ENCODE results near the gene HSD17B1. TPM values are rescaled to one million over a fixed set of nuclear protein-coding genes. Genes with fewer than 3 reads are reported as not detected.
"Not testable (repeated sequence)": the region's sequence is repeated elsewhere in the genome, so short reads cannot be mapped to it uniquely, and the experiment has no call there.

Gene HSD17B1
- total RNA-seq, 2 experiments from 2014 or later, result 0.70 to 1.1 TPM

- ATAC-seq (no peak), DNase-seq (peak; percentile 60)
- CTCF ChIA-PET, result interaction anchor here (0.6 to 2.4 kb wide), 8 partner anchors 9 to 825 kb away, joined by 3 to 10 read pairs (median 6); partner anchors contain the start of genes BECN1 and PSMC3IP
- Mint-ChIP-seq H3K36me3 (no peaks in the 10 kb centered on the region), H3K4me3 (peak overlapping the region; percentile 74), H3K4me1 (peaks cover 41% of the 10 kb centered on the region), H3K27ac (peak overlapping the region; percentile 56), H3K9me3 (ENCODE audit: low read depth) (no peaks in the 10 kb centered on the region), H3K27me3 (peaks cover 15% of the 10 kb centered on the region)
Observed at GRCh38 chr17:42531455-42532354, 21.0 kb upstream of the HSD17B1 start.

- no peak for ATAC-seq
- CTCF ChIA-PET, result interaction anchor here (0.9 to 3.5 kb wide), 12 partner anchors 8 to 354 kb away, joined by 3 to 24 read pairs (median 5); partner anchors contain the start of genes KCNH4 and PSMC3IP
- Mint-ChIP-seq H3K27me3 (peaks cover 15% of the 10 kb centered on the region), H3K27ac (peak overlapping the region; percentile 73), H3K4me3 (peak overlapping the region; percentile 77), H3K9me3 (ENCODE audit: low read depth) (no peaks in the 10 kb centered on the region), H3K36me3 (peaks cover 7% of the 10 kb centered on the region), H3K4me1 (peaks cover 46% of the 10 kb centered on the region)
- no peak for DNase-seq
Observed at GRCh38 chr17:42535155-42536047, 17.3 kb upstream of the HSD17B1 start.

GRCh38 chr17:42536048-42536371 is 16.7 kb upstream of the HSD17B1 start, which contains the start of gene NAGLU:
NAGLU (plus strand) TSS chr17:42536241; CDS start chr17:42536273, 32 bp downstream.
- Mint-ChIP-seq H3K36me3 (peaks cover 10% of the 10 kb centered on the region), H3K4me1 (peaks cover 47% of the 10 kb centered on the region), H3K4me3 (peak within 1 kb of the TSS; percentile 84), H3K9me3 (ENCODE audit: low read depth) (no peaks in the 10 kb centered on the region), H3K27ac (peak within 1 kb of the TSS; percentile 84), H3K27me3 (peaks cover 15% of the 10 kb centered on the region)
- ATAC-seq (peak; percentile 95), DNase-seq (peak; percentile 93)
- CTCF ChIA-PET, result interaction anchor here (0.9 to 3.5 kb wide), 12 partner anchors 9 to 355 kb away, joined by 3 to 24 read pairs (median 5); partner anchors contain the start of genes KCNH4 and PSMC3IP

GRCh38 chr17:42536372-42537155 is 16.2 kb upstream of the HSD17B1 start:
- CTCF ChIA-PET, result interaction anchor here (1.0 to 3.5 kb wide), 12 partner anchors 10 to 219 kb away, joined by 3 to 24 read pairs (median 5); partner anchors contain the start of gene PSMC3IP
- peaks cover 47% of the 10 kb centered on the region for H3K4me1 Mint-ChIP-seq
- peaks cover 11% of the 10 kb centered on the region for H3K36me3 Mint-ChIP-seq

GRCh38 chr17:42537156-42537805 is 15.4 kb upstream of the HSD17B1 start:
- ATAC-seq, result no peak
- Mint-ChIP-seq H3K27ac (peak overlapping the region; percentile 84), H3K9me3 (ENCODE audit: low read depth) (no peaks in the 10 kb centered on the region), H3K27me3 (peaks cover 12% of the 10 kb centered on the region), H3K4me1 (peaks cover 43% of the 10 kb centered on the region), H3K4me3 (peak overlapping the region; percentile 84), H3K36me3 (peaks cover 11% of the 10 kb centered on the region)
- CTCF ChIA-PET, result interaction anchor here (1.2 to 3.5 kb wide), 7 partner anchors 10 to 41 kb away, joined by 3 to 24 read pairs (median 9); partner anchors contain the start of gene PSMC3IP
- DNase-seq, result no peak

More at GRCh38 chr17:42536372-42537155, 16.2 kb upstream of the HSD17B1 start:
- ATAC-seq (peak; percentile 76), DNase-seq (peak; percentile 88)
- peak overlapping the region; percentile 84 for H3K4me3 Mint-ChIP-seq
- peaks cover 15% of the 10 kb centered on the region for H3K27me3 Mint-ChIP-seq
- peak overlapping the region; percentile 84 for H3K27ac Mint-ChIP-seq
- H3K9me3 Mint-ChIP-seq (ENCODE audit: low read depth), result no peaks in the 10 kb centered on the region

GRCh38 chr17:42537826-42538451 is 14.8 kb upstream of the HSD17B1 start:
- no peaks in the 10 kb centered on the region for H3K9me3 Mint-ChIP-seq (ENCODE audit: low read depth)
- H3K27ac Mint-ChIP-seq, result no peak overlapping the region
- DNase-seq (no peak), ATAC-seq (no peak)
- CTCF ChIA-PET, result interaction anchor here (1.2 to 3.5 kb wide), 3 partner anchors 11 to 39 kb away, joined by 3 to 24 read pairs (median 3); no protein-coding TSS in a partner anchor
- H3K4me1 Mint-ChIP-seq, result peaks cover 43% of the 10 kb centered on the region
- H3K27me3 Mint-ChIP-seq, result peaks cover 10% of the 10 kb centered on the region
- peak overlapping the region; percentile 23 for H3K4me3 Mint-ChIP-seq
- peaks cover 11% of the 10 kb centered on the region for H3K36me3 Mint-ChIP-seq

GRCh38 chr17:42538482-42538881 is 14.2 kb upstream of the HSD17B1 start:
- Mint-ChIP-seq H3K4me1 (peaks cover 41% of the 10 kb centered on the region), H3K9me3 (ENCODE audit: low read depth) (no peaks in the 10 kb centered on the region), H3K36me3 (peaks cover 11% of the 10 kb centered on the region), H3K27me3 (peaks cover 5% of the 10 kb centered on the region), H3K27ac (no peak overlapping the region), H3K4me3 (no peak overlapping the region)
- no peak for ATAC-seq
- CTCF ChIA-PET, result interaction anchor here (1.0 to 3.5 kb wide), 2 partner anchors 11 kb away, joined by 5 to 24 read pairs; no protein-coding TSS in a partner anchor
- DNase-seq, result no peak

GRCh38 chr17:42540558-42540957 is 12.2 kb upstream of the HSD17B1 start:
- Mint-ChIP-seq H3K4me1 (peaks cover 37% of the 10 kb centered on the region), H3K36me3 (peaks cover 11% of the 10 kb centered on the region), H3K27ac (peak overlapping the region; percentile 34)
- H3K9me3 Mint-ChIP-seq (ENCODE audit: low read depth); H3K4me3 Mint-ChIP-seq; DNase-seq; H3K27me3 Mint-ChIP-seq; ATAC-seq: not testable (repeated sequence)
- CTCF ChIA-PET, result interaction anchor here (1.1 to 2.0 kb wide), 6 partner anchors 10 to 38 kb away, joined by 3 to 10 read pairs (median 5); no protein-coding TSS in a partner anchor

- no peaks in the 10 kb centered on the region for H3K9me3 Mint-ChIP-seq (ENCODE audit: low read depth)
- H3K4me1 Mint-ChIP-seq, result peaks cover 35% of the 10 kb centered on the region
- H3K4me3 Mint-ChIP-seq, result no peak overlapping the region
- peaks cover 11% of the 10 kb centered on the region for H3K36me3 Mint-ChIP-seq
- ATAC-seq, result no peak
- CTCF ChIA-PET, result interaction anchor here (1.1 to 2.1 kb wide), 8 partner anchors 11 to 37 kb away, joined by 3 to 10 read pairs (median 5); partner anchors contain the start of gene PSMC3IP
- no peak for DNase-seq
- no peaks in the 10 kb centered on the region for H3K27me3 Mint-ChIP-seq
- peak overlapping the region; percentile 54 for H3K27ac Mint-ChIP-seq
Observed at GRCh38 chr17:42541041-42541833, 11.5 kb upstream of the HSD17B1 start.

- H3K4me3 Mint-ChIP-seq, result no peak overlapping the region
Observed at GRCh38 chr17:42543190-42544079, 9.3 kb upstream of the HSD17B1 start.

More at GRCh38 chr17:42543190-42544079, 9.3 kb upstream of the HSD17B1 start:
- CTCF ChIA-PET, result interaction anchor here (0.7 kb wide), 2 partner anchors 13 to 16 kb away, joined by 3 read pairs; no protein-coding TSS in a partner anchor
- peaks cover 11% of the 10 kb centered on the region for H3K36me3 Mint-ChIP-seq
- H3K27me3 Mint-ChIP-seq, result no peaks in the 10 kb centered on the region
- DNase-seq, result no peak
- peaks cover 21% of the 10 kb centered on the region for H3K4me1 Mint-ChIP-seq
- no peak for ATAC-seq
- no peak overlapping the region for H3K27ac Mint-ChIP-seq
- H3K9me3 Mint-ChIP-seq (ENCODE audit: low read depth), result no peaks in the 10 kb centered on the region
